HG03571 (cell line): ENCODE data around the gene USP49.
"Not testable (repeated sequence)": the region's sequence is repeated elsewhere in the genome, so short reads cannot be mapped to it uniquely, and the experiment has no call there.

Experiments
- ATAC-seq: cut with Tn5 transposase; IDR thresholded peaks from one replicate; pipeline ENCODE4 v1.9.1; 2021; ENCODE audit not compliant: unreplicated experiment

Gene USP49

DNA sequence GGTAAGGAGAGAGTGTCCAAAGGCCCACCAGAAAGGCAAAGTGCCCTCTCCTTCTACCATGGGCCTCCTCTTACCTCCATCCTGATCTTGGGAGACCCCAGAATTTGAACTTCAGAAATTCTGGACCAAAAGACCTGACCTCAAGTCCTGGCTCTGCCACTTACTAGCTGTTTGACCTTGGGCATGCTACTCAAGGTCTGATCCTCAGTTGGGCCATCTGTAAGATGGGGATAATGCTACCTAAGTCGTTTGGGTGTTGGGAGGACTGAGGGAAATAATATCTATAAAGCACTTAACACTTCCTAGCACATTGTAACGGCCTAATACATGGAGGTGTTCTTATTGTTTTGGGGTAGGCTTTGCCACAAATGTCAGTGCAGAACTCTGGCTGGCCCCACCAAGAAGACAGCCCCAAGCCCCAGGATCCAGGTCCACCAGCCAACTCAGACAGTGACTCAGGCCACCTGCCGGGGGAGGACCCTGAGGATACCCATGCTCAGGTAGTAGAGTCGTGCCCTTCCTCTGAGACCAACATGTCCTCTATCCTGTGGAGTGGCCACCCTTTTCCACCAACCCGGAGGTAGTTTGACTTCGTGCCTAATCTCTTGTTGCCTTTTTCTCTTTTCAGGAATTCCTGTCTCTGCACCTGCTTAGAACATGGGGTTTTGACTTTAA lies 111.9 kb downstream of the USP49 start:
- ATAC-seq = no peak

DNA sequence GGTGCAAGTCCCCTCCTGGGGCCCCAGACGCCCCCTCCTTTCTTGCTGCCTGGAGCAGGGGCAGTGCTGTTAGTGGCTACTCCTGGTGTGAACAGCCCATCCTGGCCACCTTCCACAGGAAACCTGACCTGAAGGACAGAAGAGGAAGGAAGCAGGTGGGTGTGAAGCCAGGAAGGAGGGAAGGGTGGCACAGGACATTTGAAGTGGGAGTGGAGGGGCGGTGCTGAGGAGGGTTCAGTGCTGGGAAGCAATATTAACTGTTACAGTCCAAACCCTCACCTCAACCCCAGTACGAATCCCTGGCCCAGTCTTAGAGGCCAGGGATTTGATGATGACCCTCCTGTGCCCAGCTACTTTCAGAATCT lies 113.8 kb downstream of the USP49 start:
- no peak for ATAC-seq

DNA sequence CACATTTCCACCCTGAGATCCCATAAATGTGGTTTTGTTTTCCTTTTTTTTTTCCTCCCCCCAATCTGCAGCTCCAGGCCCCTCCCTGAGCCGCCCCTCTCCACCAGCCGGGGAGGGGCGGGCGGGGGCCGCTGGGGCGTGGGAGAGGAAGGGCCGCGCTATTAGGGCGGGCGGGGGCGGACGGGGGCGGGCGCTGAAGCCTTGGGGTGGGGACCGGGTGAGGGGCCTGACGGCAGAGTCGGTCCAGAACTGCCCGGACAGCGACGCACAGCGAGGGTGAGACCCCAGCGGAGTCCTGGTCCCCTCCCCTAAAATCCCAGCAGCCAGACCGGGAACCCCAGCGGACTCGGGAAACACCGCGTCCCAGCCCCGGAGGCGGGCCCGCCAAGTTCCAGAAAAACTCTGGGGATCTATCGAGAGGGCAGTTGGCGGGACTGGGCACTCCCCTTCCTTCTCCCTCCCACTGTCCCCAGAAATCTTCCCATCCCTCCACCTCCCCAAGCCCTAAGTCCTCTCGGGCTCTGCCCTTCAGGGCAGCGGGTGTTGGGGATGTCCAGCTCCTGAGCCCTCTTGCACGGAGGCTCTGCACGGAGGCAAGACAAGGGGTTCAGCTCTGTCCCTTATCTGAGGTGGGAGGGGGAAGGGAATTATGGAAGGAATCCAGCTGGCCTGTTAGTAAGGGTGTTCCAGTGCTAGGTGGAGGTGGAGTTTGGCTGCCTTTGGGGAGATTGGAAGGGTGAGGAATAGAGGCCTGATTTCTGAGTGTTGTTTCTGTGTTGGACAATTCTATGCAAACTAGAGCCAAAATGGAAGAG lies 114.4 kb downstream of the USP49 start, which contains the start of gene PRICKLE4:
Gene PRICKLE4, plus strand, starts transcription at position 232 of the 815 bp plus-strand sequence. CDS start 2,692 bp downstream, outside the sequence.
- ATAC-seq = no peak

DNA sequence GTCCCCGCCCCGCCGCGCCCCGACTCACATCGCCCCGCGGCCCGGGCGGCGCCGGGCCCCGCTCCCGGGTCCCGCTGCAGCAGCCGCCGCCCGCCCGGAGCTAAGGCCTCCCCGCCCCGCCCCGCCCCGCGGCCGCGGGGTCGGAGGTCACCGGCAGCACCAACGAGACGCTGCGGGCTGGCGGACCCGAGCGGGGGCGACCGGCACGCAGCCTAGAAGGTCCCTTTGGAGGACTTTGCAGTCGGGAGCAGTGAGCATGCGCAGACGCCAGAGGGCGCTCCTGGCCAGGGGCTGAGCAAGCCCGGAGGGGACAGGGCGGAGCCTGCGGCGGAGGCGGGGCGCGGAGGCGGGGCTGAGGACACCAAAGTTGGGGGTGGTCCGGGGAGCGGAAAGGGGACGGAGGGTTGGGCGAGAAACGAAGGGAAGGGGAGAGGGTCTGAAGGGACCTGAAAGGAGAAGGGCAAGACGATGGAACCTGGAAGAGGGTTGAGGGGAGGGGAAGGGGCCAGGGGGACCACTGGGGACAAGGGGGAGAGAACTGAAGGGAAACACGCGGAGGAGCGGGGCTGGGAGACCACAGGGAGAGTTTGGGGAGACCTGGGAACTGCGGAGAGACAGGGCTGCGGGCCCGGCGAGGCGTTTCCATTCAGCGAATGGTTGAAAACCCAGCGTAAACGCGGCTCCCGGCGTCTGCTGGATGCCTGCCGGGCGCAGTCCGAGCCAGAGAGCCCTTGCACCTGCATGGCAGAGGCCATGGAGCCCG lies 115.2 kb downstream of the USP49 start, which contains the start of gene FRS3:
Gene FRS3, minus strand, starts transcription at position 113 of the 763 bp plus-strand sequence. CDS start 2,913 bp downstream, outside the sequence.
- ATAC-seq = peak; percentile 95

DNA sequence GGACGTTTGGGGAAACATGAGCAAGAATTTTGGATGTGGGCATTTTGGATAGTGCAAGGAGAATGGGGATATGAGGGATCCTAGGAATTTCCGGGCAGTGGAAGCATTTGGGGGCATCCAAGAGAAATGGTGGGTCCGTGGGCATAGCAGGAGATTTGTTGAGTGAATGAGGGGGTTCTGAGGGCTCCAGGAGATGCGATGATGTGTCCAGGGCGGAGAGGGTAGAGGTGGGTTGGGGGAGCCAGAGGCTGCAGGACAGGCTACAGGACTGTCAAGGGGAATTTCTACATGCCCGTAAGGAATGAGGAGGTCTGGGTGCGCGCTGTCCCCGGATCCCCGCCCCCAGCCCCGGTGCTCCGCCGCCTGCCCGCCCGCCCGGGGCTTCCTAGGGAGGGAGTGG lies 115.8 kb downstream of the USP49 start:
- no peak for ATAC-seq

DNA sequence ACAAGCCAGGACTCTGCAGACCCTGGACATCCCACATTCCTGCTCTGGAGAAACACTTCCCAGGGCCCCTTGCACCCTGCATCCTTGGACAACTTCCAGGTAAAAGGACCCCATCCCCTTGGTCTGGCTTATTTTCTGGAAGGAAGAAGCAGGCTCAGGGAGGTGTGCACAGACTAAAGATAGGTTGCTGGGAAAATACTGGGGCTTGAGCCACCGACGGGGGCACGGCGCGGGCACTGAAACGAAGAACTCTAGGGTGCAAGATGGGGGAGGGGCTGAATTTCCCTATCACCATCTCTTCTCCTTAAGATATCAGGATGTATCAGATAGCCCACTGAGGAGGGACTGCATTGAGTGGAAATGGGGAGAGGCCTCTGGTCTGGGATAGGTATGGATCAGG lies 116.3 kb downstream of the USP49 start:
- no peak for ATAC-seq

DNA sequence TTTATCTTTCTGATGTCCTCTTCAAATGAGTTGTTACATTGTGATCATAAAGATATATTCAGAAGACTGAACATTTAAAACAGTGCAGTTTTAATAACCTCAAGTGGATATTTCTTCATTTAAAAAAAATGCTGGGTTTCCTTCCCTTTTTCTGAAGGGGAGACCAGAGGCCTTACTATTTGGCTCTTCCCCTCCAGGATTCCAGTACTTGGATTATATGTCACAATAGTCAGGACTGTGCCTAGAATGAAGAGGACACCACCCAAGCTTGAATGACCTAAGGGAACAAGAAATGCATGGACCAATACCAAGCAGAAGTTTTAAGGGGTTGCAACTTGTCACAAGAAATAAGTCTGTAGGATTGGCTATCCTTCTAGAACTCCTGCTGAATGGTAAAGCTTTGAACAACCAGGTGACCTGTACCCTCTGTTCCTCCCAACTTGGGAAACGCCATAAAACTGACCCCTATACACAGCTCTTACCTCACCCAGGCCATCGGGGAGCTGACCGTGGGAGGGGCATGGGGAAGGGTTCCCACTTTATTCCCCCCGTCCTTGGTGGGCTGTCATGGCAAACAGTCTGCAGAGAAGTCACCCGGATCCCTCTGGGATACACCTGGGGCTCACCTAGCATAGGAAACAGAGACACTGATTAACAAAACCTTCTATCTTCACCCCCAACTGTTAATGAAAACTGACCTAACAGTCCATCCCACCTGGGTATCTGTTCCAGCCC lies 117.5 kb downstream of the USP49 start:
- no peak for ATAC-seq

GRCh38 chr6:41775293-41775882 lies 119.8 kb downstream of the USP49 start:
- no peak for ATAC-seq

DNA sequence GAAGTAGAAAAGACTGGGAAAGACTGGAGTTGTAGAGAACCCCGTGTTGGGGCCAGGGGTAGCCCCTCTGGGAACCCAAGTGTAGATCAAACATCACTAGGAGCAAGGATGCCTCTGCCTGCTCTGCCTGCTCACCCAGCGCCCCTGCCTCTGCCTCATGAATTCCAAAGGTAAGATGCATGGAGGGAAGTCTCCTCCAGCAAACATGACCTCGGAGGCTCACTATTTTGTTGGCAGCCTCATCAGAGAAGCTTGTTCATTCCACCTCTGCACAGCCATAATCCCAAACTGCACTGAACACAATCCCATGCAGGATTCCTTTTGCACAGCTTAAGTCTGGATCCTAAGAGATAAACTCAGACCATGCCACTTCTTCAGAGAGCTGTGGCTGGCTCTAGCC lies 120.3 kb downstream of the USP49 start:
- no peak for ATAC-seq

DNA sequence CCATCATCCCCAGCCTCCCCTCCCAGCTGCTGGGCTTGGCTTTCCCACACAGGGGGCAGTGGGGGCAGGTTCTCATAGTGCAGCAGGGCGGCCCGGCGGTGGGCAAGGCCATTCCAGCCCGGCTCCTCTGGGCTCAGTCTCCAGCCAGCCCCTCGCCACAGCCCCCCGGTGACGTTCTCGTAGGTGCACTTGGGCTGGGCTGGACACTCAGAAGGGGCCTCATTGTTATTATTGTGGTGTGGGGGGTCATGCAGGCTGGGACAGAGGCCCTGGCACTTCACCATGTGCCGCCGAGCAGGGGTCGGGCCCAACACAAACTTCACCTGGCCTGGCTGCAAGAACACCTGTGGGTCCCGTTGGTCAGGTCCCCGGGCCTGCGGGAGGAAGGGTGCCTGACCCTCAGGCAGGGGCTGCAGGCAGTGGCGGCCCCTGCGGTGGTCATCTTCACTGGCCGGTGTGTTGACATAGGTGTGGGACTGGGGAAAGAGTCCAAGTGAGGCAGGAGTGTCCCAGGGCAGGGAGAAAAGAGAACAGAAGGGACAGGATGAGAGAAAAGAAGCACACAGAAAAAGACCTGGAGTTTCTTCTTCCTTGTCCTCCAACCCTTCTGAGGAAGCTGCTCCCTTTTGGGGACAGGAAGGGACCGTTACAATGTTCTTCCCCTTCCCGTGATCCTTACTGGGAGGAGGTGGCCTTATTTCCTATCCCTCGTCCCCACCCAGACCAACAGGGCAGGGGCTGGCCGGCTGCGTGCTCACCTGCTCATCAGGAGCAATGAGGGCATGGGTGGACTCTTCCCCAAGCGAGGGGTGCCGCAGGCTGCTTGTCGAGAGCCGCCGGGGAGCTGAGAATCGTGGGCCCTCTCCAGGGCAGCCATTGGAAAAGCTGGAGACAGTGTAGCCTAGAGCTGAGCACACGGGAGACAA lies 123.9 kb downstream of the USP49 start:
- no peak for ATAC-seq

GRCh38 chr6:41770381-41771057 lies 124.7 kb downstream of the USP49 start:
- no peak for ATAC-seq

- ATAC-seq = no peak
Observed at GRCh38 chr6:41769376-41769775, 125.8 kb downstream of the USP49 start.

DNA sequence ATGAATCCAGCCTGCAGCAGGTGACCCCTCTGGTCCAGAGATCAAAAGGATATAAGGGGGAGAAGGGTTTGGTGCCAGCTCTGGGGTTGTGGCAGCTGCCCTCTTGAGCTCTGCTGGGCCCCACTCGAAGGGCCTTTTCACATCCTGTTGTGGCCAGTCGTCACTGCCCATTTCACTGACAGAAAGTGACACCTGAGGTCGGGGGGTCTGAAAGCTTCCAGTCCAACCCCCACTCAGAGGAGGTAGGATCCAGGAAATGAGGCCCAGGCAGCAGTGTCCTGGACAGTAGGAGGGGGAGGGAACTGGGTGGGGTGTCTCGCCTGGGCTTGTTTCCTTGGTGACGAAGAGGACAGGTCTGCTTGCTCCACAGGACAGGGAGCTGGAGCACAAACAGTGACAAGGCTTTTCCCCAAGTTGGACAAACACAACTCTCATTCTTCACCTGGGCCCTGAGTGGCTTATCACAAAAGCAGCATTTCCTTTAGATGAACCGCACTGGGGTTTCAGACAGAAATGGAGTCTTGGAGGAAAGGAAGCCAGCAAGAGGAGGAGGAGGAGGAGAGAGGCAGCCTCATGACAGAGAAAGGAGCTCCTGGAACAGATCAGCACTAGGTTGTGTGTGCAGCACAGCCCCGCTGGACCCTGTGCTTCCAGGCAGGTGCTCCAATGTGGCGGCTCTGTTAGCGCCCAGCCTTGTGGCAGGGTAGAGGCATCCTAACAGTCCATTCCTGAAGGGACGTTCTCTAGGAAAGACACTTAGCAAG lies 126.4 kb downstream of the USP49 start:
- ATAC-seq = no peak

DNA sequence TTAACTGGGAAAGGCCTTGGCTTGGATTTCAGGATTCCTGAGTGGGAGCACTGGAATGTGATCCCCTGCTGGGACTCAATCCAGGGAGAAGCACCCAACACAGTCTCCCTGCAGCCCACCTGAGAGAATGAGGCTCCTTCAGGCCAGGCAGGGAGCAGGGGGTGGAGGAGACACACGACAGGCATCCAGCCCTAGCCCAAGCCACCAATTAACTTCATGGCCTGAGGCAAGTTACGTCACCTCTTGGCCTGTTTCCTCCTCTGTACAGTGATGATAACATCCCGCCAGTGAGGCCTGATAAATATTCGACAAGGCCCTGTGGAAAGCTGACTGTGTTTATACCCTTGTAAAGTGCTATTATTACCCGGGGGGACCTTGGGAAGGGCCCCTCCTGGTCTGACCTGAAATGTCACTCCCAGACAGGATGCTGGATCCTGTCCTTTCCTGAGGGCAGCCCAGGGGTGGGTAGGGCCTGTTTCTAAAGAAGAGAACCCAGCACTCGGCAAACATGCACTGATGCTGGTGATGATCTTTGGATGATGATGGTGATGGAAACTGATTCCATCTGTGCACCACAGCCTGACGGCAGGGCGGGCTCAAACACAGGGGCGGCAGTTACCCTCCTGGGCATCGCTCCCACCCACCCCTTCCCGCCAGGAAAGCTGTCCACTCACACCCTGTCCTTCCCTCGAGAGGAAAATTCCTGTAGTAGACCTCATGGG lies 127.9 kb downstream of the USP49 start:
- no peak for ATAC-seq

GRCh38 chr6:41766043-41766664 lies 129.0 kb downstream of the USP49 start:
- ATAC-seq = not testable (repeated sequence)

GRCh38 chr6:41763470-41763869 lies 131.7 kb downstream of the USP49 start:
- ATAC-seq = no peak
